Uterus (tissue), 4 donors: Measurements from ENCODE around the gene CMKLR1. TPM values are rescaled to one million over a fixed set of nuclear protein-coding genes. Genes with fewer than 3 reads are reported as not detected.

ENCODE experiments used
- DNase-seq, 2 donors: peaks; one replicate each; pipeline ENCODE4 v3.0.0-alpha.2; 2019 to 2020
- H3K27ac ChIP-seq, 2 donors: fragments of 200-600 bp; sonication (generic); 1 replicate in 1 of 2; 2 replicates in 1 of 2; pipeline ENCODE4 v1.5.1; 2016 to 2018
- H3K27me3 ChIP-seq, 2 donors: fragments of 200-600 bp; sonication (generic); one replicate each; pipeline ENCODE4 v1.5.1; 2018 to 2019; ENCODE audit warnings: control low read depth in 1 of 2
- H3K36me3 ChIP-seq, 2 donors: fragments of 200-600 bp; sonication (generic); one replicate each; pipeline ENCODE4 v1.5.1; 2019; ENCODE audit warnings: control low read depth in 1 of 2
- H3K4me1 ChIP-seq, 2 donors: fragments of 200-600 bp; sonication (generic); one replicate each; pipeline ENCODE4 v1.5.1; 2018 to 2019; ENCODE audit warnings: control low read depth in 1 of 2
- H3K4me3 ChIP-seq, 2 donors: fragments of 200-600 bp; sonication (generic); 1 replicate in 1 of 2; 2 replicates in 1 of 2; pipeline ENCODE4 v1.5.1; 2018 to 2019; ENCODE audit warnings: mild to moderate bottlenecking in 1 of 2
- H3K9me3 ChIP-seq, 2 donors: fragments of 200-600 bp; sonication (generic); one replicate each; pipeline ENCODE4 v1.5.1; 2019; ENCODE audit warnings: control low read depth in 1 of 2
- POLR2A ChIP-seq, 2 donors: fragments of 450-650 bp; IDR thresholded peaks; one replicate each; pipeline ENCODE4 v1.6.1; 2016; ENCODE audit warnings: antibody characterized with exemption in 2 of 2, mild to moderate bottlenecking in 1 of 2, moderate library complexity in 1 of 2
- intact Hi-C: fragments of 100-400 bp; cut with DNase I; formaldehyde crosslinking; loops from one replicate; pipeline ENCODE4 v1.15.1; 2023; ENCODE audit warnings: low total_unique reads
- total RNA-seq, 4 donors: library from RNA; depleted of rRNA in 3 of 4; stranded (reverse); fragments of >200 nt in 3 of 4; gene quantifications; one replicate each; pipeline versions ENCODE4 v1.1.0 to v1.2.4, GENCODE V29; 2014 to 2023
- TF ChIP-seq, protein P1 (sequence below), 4 experiments: fragments of 200-600 bp in 2 of 4; fragments of 450-650 bp in 2 of 4; sonication (generic) in 2 of 4; IDR thresholded peaks; one replicate each; pipeline ENCODE4 v1.5.1; 2016 to 2019; ENCODE audit warnings: antibody characterized with exemption in 4 of 4, mild to moderate bottlenecking in 2 of 4, moderate library complexity in 1 of 4
- donor health status: DM: yes; HTN: yes; CAD: no.

CMKLR1 gene
- total RNA-seq, 4 donors from 2014 or later: 8.2 to 27.1 (median 11.5) TPM

DNA sequence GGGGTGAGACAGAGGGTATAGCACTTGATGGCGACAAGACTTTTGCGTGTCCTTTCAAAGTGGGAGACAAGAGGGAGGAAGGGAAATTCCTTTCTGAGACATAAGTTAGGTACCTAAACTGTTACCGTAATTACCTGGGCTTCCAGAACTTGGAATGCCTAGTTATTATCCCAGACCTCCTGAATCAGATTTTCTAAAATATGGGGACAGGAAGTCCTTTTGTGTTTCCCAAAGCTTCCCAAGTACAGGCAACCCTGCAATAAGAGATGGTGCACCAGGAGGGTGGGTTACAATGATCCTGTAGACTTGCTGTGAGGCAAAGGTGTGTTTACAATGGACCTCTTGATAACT, 83.9 kb downstream of the CMKLR1 start:
- Histone ChIP-seq H3K4me1 (no peaks in the 10 kb centered on the region), H3K27me3 (no peaks in the 10 kb centered on the region), H3K4me3 (no peak overlapping the region), H3K36me3 (no peaks in the 10 kb centered on the region), H3K27ac (no peak overlapping the region), H3K9me3 (peaks cover 0 to 3% of the 10 kb centered on the region in 2 donors)
- TF ChIP-seq, protein P1, sequence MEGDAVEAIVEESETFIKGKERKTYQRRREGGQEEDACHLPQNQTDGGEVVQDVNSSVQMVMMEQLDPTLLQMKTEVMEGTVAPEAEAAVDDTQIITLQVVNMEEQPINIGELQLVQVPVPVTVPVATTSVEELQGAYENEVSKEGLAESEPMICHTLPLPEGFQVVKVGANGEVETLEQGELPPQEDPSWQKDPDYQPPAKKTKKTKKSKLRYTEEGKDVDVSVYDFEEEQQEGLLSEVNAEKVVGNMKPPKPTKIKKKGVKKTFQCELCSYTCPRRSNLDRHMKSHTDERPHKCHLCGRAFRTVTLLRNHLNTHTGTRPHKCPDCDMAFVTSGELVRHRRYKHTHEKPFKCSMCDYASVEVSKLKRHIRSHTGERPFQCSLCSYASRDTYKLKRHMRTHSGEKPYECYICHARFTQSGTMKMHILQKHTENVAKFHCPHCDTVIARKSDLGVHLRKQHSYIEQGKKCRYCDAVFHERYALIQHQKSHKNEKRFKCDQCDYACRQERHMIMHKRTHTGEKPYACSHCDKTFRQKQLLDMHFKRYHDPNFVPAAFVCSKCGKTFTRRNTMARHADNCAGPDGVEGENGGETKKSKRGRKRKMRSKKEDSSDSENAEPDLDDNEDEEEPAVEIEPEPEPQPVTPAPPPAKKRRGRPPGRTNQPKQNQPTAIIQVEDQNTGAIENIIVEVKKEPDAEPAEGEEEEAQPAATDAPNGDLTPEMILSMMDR (IDR thresholded peaks at IDR 0.05): no peak
- TF ChIP-seq POLR2A (IDR thresholded peaks at IDR 0.05): no peak
- DNase-seq: no peak
- intact Hi-C loops: no loop called here

DNA sequence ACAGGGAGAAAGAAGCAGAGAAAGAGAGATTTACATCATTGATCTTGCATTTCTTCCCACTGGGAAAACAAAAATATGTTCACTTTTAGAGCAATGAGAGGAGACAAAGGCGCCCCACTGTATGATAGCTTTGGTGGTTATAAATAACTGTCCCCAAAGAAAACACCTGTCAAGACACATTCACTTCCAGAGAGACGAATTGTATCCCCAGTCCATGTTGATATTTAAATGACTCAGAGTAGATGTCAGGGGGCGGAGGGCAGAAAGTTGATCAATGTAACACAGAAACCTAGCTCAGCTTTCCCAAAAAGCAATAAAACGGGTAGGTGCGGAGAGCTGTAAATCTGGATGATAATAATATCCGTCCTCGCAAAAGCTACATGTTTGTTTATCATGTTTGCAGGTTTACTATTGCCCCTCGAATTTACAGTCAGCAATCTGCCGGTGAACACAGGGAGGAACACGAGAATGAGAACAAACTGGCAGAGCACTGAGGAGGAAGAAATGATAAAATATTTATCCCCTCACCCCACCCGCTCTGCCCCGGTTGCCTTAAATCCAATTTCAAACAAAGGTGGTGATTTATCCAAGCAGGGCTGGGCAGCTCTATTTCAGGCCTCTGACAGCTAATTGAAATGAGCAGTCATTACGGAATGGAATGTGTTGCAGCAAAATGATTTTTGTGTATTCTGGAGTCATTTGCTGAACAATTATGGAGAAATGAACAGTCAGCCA, 84.4 kb downstream of the CMKLR1 start:
- DNase-seq: no peak
- intact Hi-C loops: no loop called here
- TF ChIP-seq, protein P1 (IDR thresholded peaks at IDR 0.05): no peak
- TF ChIP-seq POLR2A (IDR thresholded peaks at IDR 0.05): no peak

DNA sequence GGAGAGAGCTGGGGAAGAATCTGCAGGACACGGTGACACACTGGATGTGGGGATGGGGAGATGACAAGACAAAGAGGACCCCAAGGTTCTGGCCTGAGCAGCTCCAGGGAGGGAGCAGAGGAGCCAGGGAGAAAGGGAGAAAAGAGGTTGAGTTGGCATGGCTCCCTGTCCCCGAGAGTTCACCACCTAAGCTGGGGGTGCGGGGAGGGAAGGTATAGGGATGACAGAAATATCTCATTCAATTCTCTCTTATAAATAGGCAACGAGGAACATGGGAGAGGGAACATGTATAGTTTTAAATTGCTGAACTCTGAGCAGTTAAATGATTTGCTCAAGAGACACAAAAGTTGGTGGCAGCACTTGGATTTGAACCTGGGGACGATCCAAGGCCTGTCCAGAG, 85.1 kb downstream of the CMKLR1 start:
- Histone ChIP-seq H3K9me3 (no peaks in the 10 kb centered on the region), H3K4me3 (no peak overlapping the region), H3K27ac (no peak overlapping the region), H3K27me3 (no peaks in the 10 kb centered on the region), H3K36me3 (no peaks in the 10 kb centered on the region), H3K4me1 (no peaks in the 10 kb centered on the region)
- no peak for TF ChIP-seq POLR2A (IDR thresholded peaks at IDR 0.05)
- TF ChIP-seq, protein P1 (IDR thresholded peaks at IDR 0.05): no peak
- no peak for DNase-seq
- intact Hi-C loops: no loop called here

More for the DNA sequence above, 84.4 kb downstream of the CMKLR1 start:
- Histone ChIP-seq H3K9me3 (peaks cover 0 to 3% of the 10 kb centered on the region in 2 donors), H3K36me3 (no peaks in the 10 kb centered on the region), H3K27me3 (no peaks in the 10 kb centered on the region), H3K27ac (no peak overlapping the region), H3K4me1 (no peaks in the 10 kb centered on the region), H3K4me3 (no peak overlapping the region)

DNA sequence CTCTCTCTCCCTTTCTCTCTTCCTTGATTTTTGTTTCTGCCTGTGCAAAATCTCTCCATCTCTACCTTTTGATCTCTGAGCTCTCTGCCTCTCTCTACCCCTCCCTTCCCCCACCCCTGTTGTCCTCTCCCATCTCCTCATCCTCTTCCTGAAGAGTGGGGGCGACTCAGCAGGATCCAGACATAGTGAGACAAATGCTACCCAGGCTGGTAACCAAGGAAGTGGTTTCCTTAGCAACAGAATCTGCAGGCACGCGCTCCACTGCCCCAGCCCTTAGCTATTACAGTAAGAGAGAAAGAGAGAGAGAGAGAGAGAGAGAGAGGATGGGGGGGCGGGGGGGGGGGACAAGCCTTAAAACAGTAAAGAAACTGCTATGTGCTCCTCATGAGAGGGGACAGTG, 85.6 kb downstream of the CMKLR1 start:
- Histone ChIP-seq H3K9me3 (no peaks in the 10 kb centered on the region), H3K27ac (no peak overlapping the region), H3K36me3 (no peaks in the 10 kb centered on the region), H3K4me3 (no peak overlapping the region), H3K4me1 (no peaks in the 10 kb centered on the region), H3K27me3 (no peaks in the 10 kb centered on the region)
- TF ChIP-seq POLR2A (IDR thresholded peaks at IDR 0.05): no peak
- TF ChIP-seq, protein P1 (IDR thresholded peaks at IDR 0.05): no peak
- DNase-seq: no peak
- intact Hi-C loops: no loop called here

DNA sequence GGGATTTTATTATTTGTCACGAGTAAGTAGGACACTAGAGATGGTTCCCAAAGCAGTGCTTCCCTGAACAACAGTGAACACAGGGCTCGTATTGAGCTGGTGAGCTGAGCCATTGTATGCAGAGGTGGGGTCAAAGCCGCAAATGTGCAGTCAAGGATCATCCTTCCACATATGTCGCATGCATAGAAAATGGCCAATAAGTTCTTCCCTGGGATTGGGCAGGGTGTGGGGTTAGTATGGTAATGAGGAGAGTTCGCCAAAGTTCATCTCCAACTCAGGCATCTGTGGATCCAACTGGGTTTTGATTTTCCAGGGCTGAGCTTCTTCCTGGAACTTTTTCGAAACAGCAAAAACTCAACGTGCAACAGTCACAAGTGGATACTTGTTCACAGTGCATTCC, 86.6 kb downstream of the CMKLR1 start:
- H3K27me3 ChIP-seq: no peaks in the 10 kb centered on the region
- H3K36me3 ChIP-seq: no peaks in the 10 kb centered on the region
- no peak overlapping the region for H3K4me3 ChIP-seq
- intact Hi-C loops: no loop called here
- H3K27ac ChIP-seq: no peak overlapping the region
- no peaks in the 10 kb centered on the region for H3K9me3 ChIP-seq
- DNase-seq: no peak
- TF ChIP-seq, protein P1 (IDR thresholded peaks at IDR 0.05): no peak
- TF ChIP-seq POLR2A (IDR thresholded peaks at IDR 0.05): no peak
- H3K4me1 ChIP-seq: no peaks in the 10 kb centered on the region
